Astrocyte of the spinal cord (primary cell): ENCODE data around the gene SBK1.

Experiments
- DNase-seq: peaks from one replicate; pipeline ENCODE4 v3.0.0; 2011; ENCODE audit warnings: low read depth, low spot score
- H3K4me3 ChIP-seq: 2 replicates; pipeline ENCODE4 v1.5.1; 2011; ENCODE audit warnings: low read depth, mild to moderate bottlenecking, low read length, moderate library complexity
- CTCF ChIP-seq: IDR thresholded peaks from 2 replicates; pipeline ENCODE4 v1.5.1; 2012; ENCODE audit warnings: low read depth, mild to moderate bottlenecking, low read length, inconsistent platforms
- in situ Hi-C: cut with HindIII; loops from 2 replicates; pipeline ENCODE4 v1.10.0; 2017; ENCODE audit warnings: low sequenced_read_pairs

SBK1 gene

GRCh38 chr16:28310796-28311195 is 18.5 kb downstream of the SBK1 start:
- no peak overlapping the region for H3K4me3 ChIP-seq
- DNase-seq: no peak
- in situ Hi-C loops: no loop called here
- TF ChIP-seq CTCF: no peak

GRCh38 chr16:28311413-28311812 is 19.1 kb downstream of the SBK1 start:
- in situ Hi-C loops: no loop called here
- TF ChIP-seq CTCF: no peak
- no peak overlapping the region for H3K4me3 ChIP-seq
- DNase-seq: no peak

- TF ChIP-seq CTCF: no peak
- H3K4me3 ChIP-seq: no peak overlapping the region
- in situ Hi-C loops: no loop called here
- no peak for DNase-seq
Observed at GRCh38 chr16:28311913-28312312, 19.6 kb downstream of the SBK1 start.

GRCh38 chr16:28312327-28312726 is 20.0 kb downstream of the SBK1 start:
- TF ChIP-seq CTCF: no peak
- in situ Hi-C loops: no loop called here
- DNase-seq: no peak
- no peak overlapping the region for H3K4me3 ChIP-seq

GRCh38 chr16:28313587-28313986 is 21.3 kb downstream of the SBK1 start:
- DNase-seq: no peak
- no peak overlapping the region for H3K4me3 ChIP-seq
- no peak for TF ChIP-seq CTCF
- in situ Hi-C loops: no loop called here

- in situ Hi-C loops: no loop called here
- no peak overlapping the region for H3K4me3 ChIP-seq
- no peak for DNase-seq
- TF ChIP-seq CTCF: no peak
Observed at GRCh38 chr16:28316054-28316453, 23.7 kb downstream of the SBK1 start.
